HCT116 (cell line): ENCODE data around the gene FAM185A. TPM values are rescaled to one million over a fixed set of nuclear protein-coding genes. Genes with fewer than 3 reads are reported as not detected.

Source experiments
- ATAC-seq: fragments of 200-7000 bp; cut with Tn5 transposase; 2 replicates; pipeline ENCODE4 v1.9.1; 2020; ENCODE audit warnings: mild to moderate bottlenecking, moderate library complexity
- BruUV-seq: library from RNA; stranded (reverse); fragments of 400-500 nt; replicated peaks from 2 replicates; lab custom pipeline; 2021; lab: Mats Ljungman, UMichigan
- CTCF ChIA-PET: fragments of 300-600 bp; sonication (Branson Sonifier 250); formaldehyde crosslinking; loops from one replicate; lab custom pipeline; 2021; ENCODE audit warnings: antibody characterized with exemption; lab: Charles Lee
- POLR2A ChIA-PET: fragments of 300-600, 350-600 bp; sonication (Branson Sonifier 250); formaldehyde crosslinking; loops from one replicate; lab custom pipeline; 2021; ENCODE audit warnings: antibody characterized with exemption; lab: Charles Lee
- RAD21 ChIA-PET, 2 experiments: fragments of 300-600 bp; sonication (Branson Sonifier 250); formaldehyde crosslinking; loops; one replicate each; lab custom pipeline; 2023; ENCODE audit warnings: low total read pairs in 2 of 2; ENCODE audit not compliant: uncharacterized antibody in 2 of 2, unreplicated experiment in 2 of 2, low non-redundant PET in 1 of 2; lab: Charles Lee
- DNase-seq: peaks from one replicate; pipeline ENCODE4 v3.0.0-alpha.2; 2010; ENCODE audit warnings: low read depth, low spot score
- H2AFZ ChIP-seq: fragments of 200-600 bp; shearing (Covaris generic), sonication (generic); 2 replicates; pipeline ENCODE4 v1.6.1; 2017; ENCODE audit warnings: low read depth, mixed run types, mixed read lengths, antibody characterized with exemption, low read length; ENCODE audit not compliant: poor library complexity, severe bottlenecking
- H3K27ac ChIP-seq: 2 replicates; pipeline ENCODE4 v1.5.1; 2012; ENCODE audit warnings: low read depth, low read length
- H3K27me3 ChIP-seq: fragments of 200-600 bp; sonication (generic); 2 replicates; pipeline ENCODE4 v1.6.1; 2016; ENCODE audit warnings: mixed run types, low read length, mixed read lengths; ENCODE audit not compliant: insufficient read depth
- H3K36me3 ChIP-seq, 2 experiments: fragments of 200-500 bp in 1 of 2; fragments of 200-600 bp in 1 of 2; sonication (Bioruptor generic) in 1 of 2; sonication (generic) in 1 of 2; 2 replicates each; pipeline versions ENCODE4 v1.5.1 to v1.6.1; 2014 to 2016; ENCODE audit warnings: low read length in 2 of 2, inconsistent platforms in 1 of 2, mixed read lengths in 1 of 2, mixed run types in 1 of 2; ENCODE audit not compliant: insufficient read depth in 2 of 2, control insufficient read depth in 1 of 2
- H3K4me1 ChIP-seq, 2 experiments: fragments of 200-600 bp in 1 of 2; sonication (generic) in 1 of 2; 2 replicates each; pipeline versions ENCODE4 v1.5.1 to v1.6.1; 2012 to 2017; ENCODE audit warnings: low read length in 2 of 2, inconsistent platforms in 1 of 2, mild to moderate bottlenecking in 1 of 2, mixed read lengths in 1 of 2, mixed run types in 1 of 2, moderate library complexity in 1 of 2; ENCODE audit not compliant: insufficient read depth in 2 of 2, control insufficient read depth in 1 of 2
- H3K4me2 ChIP-seq: fragments of 200-600 bp; sonication (generic); 2 replicates; pipeline ENCODE4 v1.6.1; 2017; ENCODE audit warnings: mixed run types, low read length, mixed read lengths
- H3K4me3 ChIP-seq, 2 experiments: fragments of 200-600 bp in 1 of 2; sonication (generic) in 1 of 2; replicated peaks in 1 of 2; 2 replicates each; pipeline ENCODE4 v1.5.1; 2011 to 2016; ENCODE audit warnings: low read length in 2 of 2, control low read depth in 1 of 2, low read depth in 1 of 2, mild to moderate bottlenecking in 1 of 2, mixed read lengths in 1 of 2, mixed run types in 1 of 2
- H3K79me2 ChIP-seq: fragments of 200-600 bp; sonication (generic); 2 replicates; pipeline ENCODE4 v1.6.1; 2017; ENCODE audit warnings: mild to moderate bottlenecking, mixed run types, low read length, moderate library complexity, mixed read lengths; ENCODE audit not compliant: insufficient read depth
- H3K9ac ChIP-seq: fragments of 200-600 bp; sonication (generic); 2 replicates; pipeline ENCODE4 v1.6.1; 2016; ENCODE audit warnings: low read length, mixed read lengths
- H3K9me2 ChIP-seq: fragments of 200-600 bp; sonication (generic), shearing (Covaris generic); 2 replicates; pipeline ENCODE4 v1.6.1; 2017; ENCODE audit warnings: mixed run types, mild to moderate bottlenecking, moderate library complexity; ENCODE audit not compliant: insufficient read depth
- H3K9me3 ChIP-seq, 2 experiments: fragments of 200-500 bp in 1 of 2; fragments of 200-600 bp in 1 of 2; sonication (Bioruptor generic) in 1 of 2; sonication (generic) in 1 of 2; 2 replicates each; pipeline ENCODE4 v1.6.1; 2014 to 2017; ENCODE audit warnings: low read length in 2 of 2, mixed read lengths in 2 of 2, inconsistent platforms in 1 of 2, low read depth in 1 of 2, mild to moderate bottlenecking in 1 of 2, mixed run types in 1 of 2, moderate library complexity in 1 of 2; ENCODE audit not compliant: control insufficient read depth in 1 of 2, insufficient read depth in 1 of 2
- H4K20me1 ChIP-seq: fragments of 200-600 bp; sonication (generic), shearing (Covaris generic); 2 replicates; pipeline ENCODE4 v1.6.1; 2017; ENCODE audit warnings: mixed run types, mild to moderate bottlenecking, moderate library complexity; ENCODE audit not compliant: insufficient read depth
- CBX3 ChIP-seq: IDR thresholded peaks from 2 replicates; pipeline ENCODE4 v1.6.1; 2012; ENCODE audit warnings: low read depth
- EGR1 ChIP-seq: IDR thresholded peaks from 2 replicates; pipeline ENCODE4 v1.6.1; 2012; ENCODE audit warnings: low read depth
- ELF1 ChIP-seq: IDR thresholded peaks from 2 replicates; pipeline ENCODE4 v1.6.1; 2012; ENCODE audit warnings: low read depth, borderline replicate concordance
- FOSL1 ChIP-seq: IDR thresholded peaks from 2 replicates; pipeline ENCODE4 v1.6.1; 2012; ENCODE audit warnings: low read depth
- MAX ChIP-seq: IDR thresholded peaks from 2 replicates; pipeline ENCODE4 v1.6.1; 2012
- POLR2A ChIP-seq: IDR thresholded peaks from 2 replicates; pipeline ENCODE4 v1.7.0; 2011; ENCODE audit warnings: borderline replicate concordance; ENCODE audit not compliant: insufficient read depth, insufficient read length; ENCODE audit errors: extremely low read depth
- POLR2AphosphoS5 ChIP-seq: IDR thresholded peaks from 2 replicates; pipeline ENCODE4 v1.6.1; 2011; ENCODE audit warnings: mild to moderate bottlenecking, low read depth, low read length, moderate library complexity
- SIN3A ChIP-seq: IDR thresholded peaks from 2 replicates; pipeline ENCODE4 v1.6.1; 2012; ENCODE audit warnings: low read depth
- SP1 ChIP-seq: IDR thresholded peaks from 2 replicates; pipeline ENCODE4 v1.6.1; 2012; ENCODE audit warnings: low read depth
- TCF7L2 ChIP-seq: IDR thresholded peaks from 2 replicates; pipeline ENCODE4 v1.7.0; 2011; ENCODE audit warnings: borderline replicate concordance, inconsistent platforms; ENCODE audit not compliant: insufficient read depth, insufficient read length; ENCODE audit errors: extremely low read depth
- ZFX ChIP-seq: fragments of 450-650 bp; IDR thresholded peaks from 2 replicates; pipeline ENCODE4 v1.6.1; 2017
- intact Hi-C: fragments of 100-400 bp; cut with micrococcal nuclease; formaldehyde crosslinking; loops from 2 replicates; pipeline ENCODE4 v1.10.0; 2022
- total RNA-seq: library from RNA; stranded (reverse); gene quantifications from one replicate; pipeline ENCODE4 v1.2.1, GENCODE V29; 2021; ENCODE audit not compliant: unreplicated experiment
- TF ChIP-seq, protein P1 (sequence below): IDR thresholded peaks from 2 replicates; pipeline ENCODE4 v1.6.1; 2012
- TF ChIP-seq, protein P2 (sequence below), 3 experiments: fragments of 200-600 bp in 1 of 3; sonication (generic) in 1 of 3; IDR thresholded peaks in 2 of 3; conservative IDR thresholded peaks in 1 of 3; 2 replicates each; pipeline ENCODE4 v1.5.1; 2012 to 2017; ENCODE audit warnings: low read depth in 2 of 3, low read length in 2 of 3, antibody characterized with exemption in 1 of 3, borderline replicate concordance in 1 of 3, control low read depth in 1 of 3, mild to moderate bottlenecking in 1 of 3, mixed read lengths in 1 of 3, mixed run types in 1 of 3, moderate library complexity in 1 of 3; ENCODE audit not compliant: insufficient read depth in 1 of 3

Gene FAM185A
- total RNA-seq, 1 experiment from 2014 or later: 8.0 TPM

GRCh38 chr7:102830197-102830596 lies 81.4 kb downstream of the FAM185A start:
- no TSS peak for BruUV-seq
- ChIA-PET CTCF (no interaction called here), POLR2A (no interaction called here), RAD21 (no interaction called here)
- Histone ChIP-seq H3K79me2 (no peaks in the 10 kb centered on the region), H3K4me1 (peaks cover 2 to 9% of the 10 kb centered on the region in 2 experiments; a peak in 3 of 4 replicates), H3K27ac (no peak overlapping the region), H3K9me2 (no peaks in the 10 kb centered on the region), H3K9me3 (no peaks in the 10 kb centered on the region), H3K36me3 (peaks cover 0 to 4% of the 10 kb centered on the region in 2 experiments; a peak in 1 of 4 replicates), H4K20me1 (no peaks in the 10 kb centered on the region), H3K4me2 (no peak overlapping the region), H3K4me3 (no peak overlapping the region), H2AFZ (no peak overlapping the region), H3K9ac (no peak overlapping the region), H3K27me3 (no peaks in the 10 kb centered on the region)
- TF ChIP-seq, protein P1, sequence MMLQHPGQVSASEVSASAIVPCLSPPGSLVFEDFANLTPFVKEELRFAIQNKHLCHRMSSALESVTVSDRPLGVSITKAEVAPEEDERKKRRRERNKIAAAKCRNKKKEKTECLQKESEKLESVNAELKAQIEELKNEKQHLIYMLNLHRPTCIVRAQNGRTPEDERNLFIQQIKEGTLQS: no peak
- TF ChIP-seq EGR1 (no peak), ZFX (no peak)
- TF ChIP-seq, protein P2, sequence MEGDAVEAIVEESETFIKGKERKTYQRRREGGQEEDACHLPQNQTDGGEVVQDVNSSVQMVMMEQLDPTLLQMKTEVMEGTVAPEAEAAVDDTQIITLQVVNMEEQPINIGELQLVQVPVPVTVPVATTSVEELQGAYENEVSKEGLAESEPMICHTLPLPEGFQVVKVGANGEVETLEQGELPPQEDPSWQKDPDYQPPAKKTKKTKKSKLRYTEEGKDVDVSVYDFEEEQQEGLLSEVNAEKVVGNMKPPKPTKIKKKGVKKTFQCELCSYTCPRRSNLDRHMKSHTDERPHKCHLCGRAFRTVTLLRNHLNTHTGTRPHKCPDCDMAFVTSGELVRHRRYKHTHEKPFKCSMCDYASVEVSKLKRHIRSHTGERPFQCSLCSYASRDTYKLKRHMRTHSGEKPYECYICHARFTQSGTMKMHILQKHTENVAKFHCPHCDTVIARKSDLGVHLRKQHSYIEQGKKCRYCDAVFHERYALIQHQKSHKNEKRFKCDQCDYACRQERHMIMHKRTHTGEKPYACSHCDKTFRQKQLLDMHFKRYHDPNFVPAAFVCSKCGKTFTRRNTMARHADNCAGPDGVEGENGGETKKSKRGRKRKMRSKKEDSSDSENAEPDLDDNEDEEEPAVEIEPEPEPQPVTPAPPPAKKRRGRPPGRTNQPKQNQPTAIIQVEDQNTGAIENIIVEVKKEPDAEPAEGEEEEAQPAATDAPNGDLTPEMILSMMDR (IDR thresholded peaks at IDR 0.05 in 2 of 3, conservative IDR thresholded peaks at IDR 0.05 in 1 of 3; ENCODE audit: borderline replicate concordance in 1 of 3, insufficient read depth in 1 of 3, low read depth in 2 of 3, low read length in 2 of 3): no peak
- DNase-seq (no peak), ATAC-seq (no peak)
- intact Hi-C loops: no loop called here

GRCh38 chr7:102832674-102833073 lies 83.9 kb downstream of the FAM185A start:
- intact Hi-C loops: no loop called here
- H3K4me1 ChIP-seq: peaks cover 9 to 28% of the 10 kb centered on the region in 2 experiments
- H3K9me2 ChIP-seq: no peaks in the 10 kb centered on the region
- CTCF ChIA-PET: no interaction called here
- H3K4me3 ChIP-seq: no peak overlapping the region
- H3K9me3 ChIP-seq: no peaks in the 10 kb centered on the region
- H3K27me3 ChIP-seq: no peaks in the 10 kb centered on the region
- no peaks in the 10 kb centered on the region for H3K79me2 ChIP-seq
- no peak overlapping the region for H3K4me2 ChIP-seq
- H3K9ac ChIP-seq: no peak overlapping the region
- DNase-seq (no peak), ATAC-seq (no peak)
- RAD21 ChIA-PET: no interaction called here
- H2AFZ ChIP-seq: no peak overlapping the region
- H3K36me3 ChIP-seq: no peaks in the 10 kb centered on the region
- POLR2A ChIA-PET: no interaction called here
- H4K20me1 ChIP-seq: no peaks in the 10 kb centered on the region
- no peak overlapping the region for H3K27ac ChIP-seq
- no TSS peak for BruUV-seq
- no peak for TF ChIP-seq ELF1
- no peak for TF ChIP-seq TCF7L2
- no peak for TF ChIP-seq SP1
- TF ChIP-seq POLR2AphosphoS5: no peak
- no peak for TF ChIP-seq ZFX
- no peak for TF ChIP-seq CBX3
- TF ChIP-seq SIN3A: no peak
- no peak for TF ChIP-seq POLR2A
- TF ChIP-seq, protein P1: no peak
- TF ChIP-seq MAX: no peak
- TF ChIP-seq, protein P2 (IDR thresholded peaks at IDR 0.05 in 2 of 3, conservative IDR thresholded peaks at IDR 0.05 in 1 of 3; ENCODE audit: borderline replicate concordance in 1 of 3, insufficient read depth in 1 of 3, low read depth in 2 of 3, low read length in 2 of 3): no peak
- no peak for TF ChIP-seq FOSL1
